GM12873 (cell line): Measurements from ENCODE around the gene CYP11A1.

Experiments
- TF ChIP-seq, protein P1 (sequence below): IDR thresholded peaks from 2 replicates; pipeline ENCODE4 v1.5.1; 2012; ENCODE audit warnings: low read depth, mild to moderate bottlenecking, moderate library complexity, low read length, control low read depth; ENCODE audit not compliant: insufficient read depth; ENCODE audit errors: missing control alignments

CYP11A1 gene

DNA sequence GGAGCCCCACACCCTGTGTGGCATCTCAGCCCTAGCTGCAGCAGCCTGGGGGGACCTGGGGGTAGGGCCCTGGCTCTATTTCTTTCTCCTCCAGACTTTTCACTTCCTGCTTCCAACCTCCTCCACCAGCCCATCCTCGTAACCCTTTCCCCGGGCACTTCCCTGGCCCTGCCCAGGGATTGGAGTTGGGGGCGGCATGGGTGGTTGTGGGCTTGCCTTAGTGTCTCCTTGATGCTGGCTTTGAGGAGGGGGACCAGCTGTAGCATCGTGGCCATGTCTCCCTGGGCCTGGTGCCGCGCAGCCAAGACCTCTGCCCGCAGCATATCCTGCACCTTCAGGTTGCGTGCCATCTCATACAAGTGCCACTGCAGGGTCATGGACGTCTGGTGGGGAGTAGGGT lies 28.1 kb downstream of the CYP11A1 start:
- TF ChIP-seq, protein P1, sequence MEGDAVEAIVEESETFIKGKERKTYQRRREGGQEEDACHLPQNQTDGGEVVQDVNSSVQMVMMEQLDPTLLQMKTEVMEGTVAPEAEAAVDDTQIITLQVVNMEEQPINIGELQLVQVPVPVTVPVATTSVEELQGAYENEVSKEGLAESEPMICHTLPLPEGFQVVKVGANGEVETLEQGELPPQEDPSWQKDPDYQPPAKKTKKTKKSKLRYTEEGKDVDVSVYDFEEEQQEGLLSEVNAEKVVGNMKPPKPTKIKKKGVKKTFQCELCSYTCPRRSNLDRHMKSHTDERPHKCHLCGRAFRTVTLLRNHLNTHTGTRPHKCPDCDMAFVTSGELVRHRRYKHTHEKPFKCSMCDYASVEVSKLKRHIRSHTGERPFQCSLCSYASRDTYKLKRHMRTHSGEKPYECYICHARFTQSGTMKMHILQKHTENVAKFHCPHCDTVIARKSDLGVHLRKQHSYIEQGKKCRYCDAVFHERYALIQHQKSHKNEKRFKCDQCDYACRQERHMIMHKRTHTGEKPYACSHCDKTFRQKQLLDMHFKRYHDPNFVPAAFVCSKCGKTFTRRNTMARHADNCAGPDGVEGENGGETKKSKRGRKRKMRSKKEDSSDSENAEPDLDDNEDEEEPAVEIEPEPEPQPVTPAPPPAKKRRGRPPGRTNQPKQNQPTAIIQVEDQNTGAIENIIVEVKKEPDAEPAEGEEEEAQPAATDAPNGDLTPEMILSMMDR = no peak

DNA sequence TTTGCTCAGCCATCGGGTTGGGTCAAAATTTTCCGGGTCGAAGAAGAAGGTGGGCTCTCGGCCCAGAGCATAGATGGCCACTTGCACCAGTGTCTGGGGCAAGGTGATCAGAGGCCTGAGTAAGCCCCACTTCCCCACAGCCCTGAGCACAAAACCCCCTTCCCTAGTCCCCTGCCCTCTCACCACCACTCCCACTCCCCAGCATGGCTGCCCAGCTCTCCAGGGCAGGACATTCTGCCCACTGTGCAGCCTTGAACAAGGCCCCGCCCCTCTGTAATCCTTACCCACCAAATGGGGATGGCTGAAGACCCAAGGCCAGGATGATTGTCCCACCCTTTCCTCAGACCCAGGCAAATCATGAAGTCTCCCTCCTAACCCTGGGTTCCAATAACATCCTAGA lies 28.8 kb downstream of the CYP11A1 start:
- TF ChIP-seq, protein P1 = no peak

DNA sequence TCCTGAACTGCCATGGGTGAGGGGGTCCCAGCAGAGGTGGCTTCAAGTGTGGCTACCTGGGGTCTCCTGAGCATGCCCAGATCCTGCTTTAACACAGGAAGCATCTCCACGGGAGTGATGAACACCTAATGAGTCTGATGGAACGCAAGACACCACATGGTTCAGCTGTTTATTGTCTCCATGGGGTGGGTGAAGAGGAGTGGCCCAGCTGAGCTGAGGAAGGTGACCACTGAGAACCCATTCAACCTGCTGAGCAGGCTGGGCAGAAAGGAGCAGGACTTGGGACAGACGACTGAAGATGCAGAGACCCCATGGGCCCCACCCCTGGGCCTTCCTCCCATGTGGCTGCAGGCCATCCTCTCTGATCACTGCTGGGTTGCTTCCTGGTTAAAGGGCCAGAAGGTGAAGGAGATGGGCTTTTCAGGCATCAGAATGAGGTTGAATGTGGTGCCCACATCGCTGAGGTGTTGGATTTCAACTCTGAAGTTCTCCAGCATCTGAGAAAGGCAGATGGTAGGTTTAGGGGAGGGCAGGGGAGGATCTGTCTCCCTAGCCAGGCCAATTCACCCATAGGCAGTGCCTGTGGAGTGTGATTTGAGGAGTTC lies 29.7 kb downstream of the CYP11A1 start:
- TF ChIP-seq, protein P1 = no peak

DNA sequence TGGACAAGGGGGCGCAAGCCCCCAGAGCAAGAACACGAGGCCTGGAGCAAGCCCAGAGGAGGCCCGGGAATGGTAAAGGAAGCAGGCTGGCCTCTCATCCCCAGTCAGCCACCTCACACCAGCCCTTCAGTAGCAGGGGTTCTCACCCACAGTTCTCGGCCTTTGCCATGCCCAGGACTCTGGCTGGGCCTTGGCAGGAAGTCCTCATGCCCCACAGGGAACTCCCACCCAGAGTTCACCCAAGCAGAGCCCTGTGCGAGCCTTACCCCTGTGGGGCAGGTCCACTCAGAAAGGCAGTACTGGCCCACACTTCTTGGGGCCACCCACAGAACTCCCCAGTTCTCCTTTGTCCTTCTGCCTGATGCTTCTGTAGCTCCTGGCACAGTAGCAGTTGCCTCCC lies 30.3 kb downstream of the CYP11A1 start:
- TF ChIP-seq, protein P1 = no peak

DNA sequence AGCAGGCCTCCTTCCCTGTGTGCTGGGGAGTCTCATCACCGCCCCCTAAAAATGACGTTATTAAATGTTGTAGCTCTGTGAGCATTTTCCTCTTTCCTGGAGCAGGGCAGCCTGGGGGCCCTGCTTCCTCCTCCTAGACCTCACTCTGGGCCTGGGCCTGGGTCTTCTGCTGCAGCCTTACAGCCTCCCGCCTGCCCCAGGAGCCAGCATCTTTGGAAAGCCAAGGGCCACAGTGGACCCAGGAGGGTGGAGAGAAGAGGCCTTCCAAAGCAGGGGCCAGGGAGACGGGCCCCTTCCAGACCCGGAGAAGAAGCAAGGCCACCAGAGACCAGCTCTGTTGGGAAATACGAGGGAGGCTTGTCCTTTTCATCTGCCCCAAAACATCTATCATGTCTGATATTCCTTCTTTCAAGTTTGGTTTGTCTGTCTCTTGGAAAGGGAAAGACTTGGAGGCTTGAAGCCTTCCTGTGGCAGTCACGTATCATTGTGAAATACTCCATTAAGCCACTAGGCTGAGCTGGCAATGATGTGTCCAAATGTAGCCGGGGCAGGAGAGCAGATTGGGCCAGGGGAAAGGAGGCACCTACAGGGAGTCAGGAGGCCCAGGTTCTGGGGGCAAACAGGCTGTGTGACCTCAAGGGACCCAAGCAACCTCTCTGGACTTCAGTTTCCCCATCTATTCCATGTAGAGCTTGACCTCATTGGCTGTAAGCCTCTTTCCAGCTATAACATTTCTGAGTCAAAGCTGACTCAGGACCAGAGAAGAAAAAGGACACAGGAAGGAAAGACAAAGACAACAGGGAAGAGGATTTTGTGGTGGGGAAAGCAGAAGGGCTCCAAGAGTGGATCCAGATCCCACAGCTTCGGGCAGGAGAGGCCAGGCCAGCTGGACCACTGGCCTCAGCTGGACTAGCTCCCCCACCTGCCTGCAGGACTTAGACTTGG lies 31.1 kb downstream of the CYP11A1 start:
- TF ChIP-seq, protein P1 = peak; percentile 22

DNA sequence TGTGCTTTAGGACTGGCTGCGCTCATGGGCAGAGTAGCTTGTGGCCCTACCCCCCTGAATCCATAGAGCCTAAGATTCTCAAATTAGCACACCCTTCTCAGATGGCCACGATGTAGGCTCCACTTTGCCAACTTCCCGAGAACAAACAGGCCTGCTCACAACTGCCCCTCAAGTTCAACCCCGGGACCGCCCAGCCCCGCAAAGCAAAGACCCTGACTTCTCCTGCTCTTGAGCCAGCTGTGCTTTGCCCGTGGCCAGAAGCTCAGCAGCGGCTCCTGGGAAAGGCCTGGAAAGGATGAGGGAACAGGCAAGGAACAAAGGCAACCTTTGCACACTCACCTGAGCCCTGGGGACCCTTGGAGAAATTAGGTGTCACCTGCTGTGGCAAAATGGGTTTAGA lies 32.0 kb downstream of the CYP11A1 start:
- TF ChIP-seq, protein P1 = no peak

DNA sequence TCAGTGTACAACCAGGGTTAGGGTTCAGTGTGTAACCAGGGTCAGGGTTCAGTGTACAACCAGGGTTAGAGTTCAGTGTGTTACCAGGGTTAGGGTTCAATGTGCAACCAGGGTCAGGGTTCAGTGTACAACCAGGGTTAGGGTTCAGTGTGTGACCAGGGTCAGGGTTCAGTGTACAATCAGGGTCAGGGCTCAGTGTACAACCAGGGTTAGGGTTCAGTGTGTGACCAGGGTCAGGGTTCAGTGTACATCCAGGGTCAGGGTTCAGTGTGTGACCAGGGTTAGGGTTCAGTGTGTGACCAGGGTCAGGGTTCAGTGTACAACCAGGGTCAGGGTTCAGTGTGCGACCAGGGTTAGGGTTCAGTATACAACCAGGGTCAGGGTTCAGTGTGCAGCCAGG lies 33.3 kb downstream of the CYP11A1 start:
- TF ChIP-seq, protein P1 = no peak
